Amniotic epithelial cell (primary cell): ENCODE measurements around the gene RAB43.
A peak's percentile ranks its signal among the peaks of the same experiment; 100 is the strongest.
"Not testable (repeated sequence)": the region's sequence is repeated elsewhere in the genome, so short reads cannot be mapped to it uniquely, and the experiment has no call there.

Experiments used
- DNase-seq: peaks from one replicate; pipeline ENCODE4 v3.0.0-alpha.2; 2010; ENCODE audit warnings: low read depth

Gene RAB43

GRCh38 chr3:129087904-129088303 lies 33.7 kb downstream of the RAB43 start:
- DNase-seq, result not testable (repeated sequence)

- no peak for DNase-seq
Observed at GRCh38 chr3:129087138-129087702, 34.4 kb downstream of the RAB43 start.

- no peak for DNase-seq
Observed at GRCh38 chr3:129085818-129086217, 35.8 kb downstream of the RAB43 start.

- DNase-seq, result no peak
Observed at GRCh38 chr3:129085165-129085715, 36.4 kb downstream of the RAB43 start.

GRCh38 chr3:129084501-129084900 lies 37.1 kb downstream of the RAB43 start:
- DNase-seq, result no peak

- no peak for DNase-seq
Observed at GRCh38 chr3:129082026-129082425, 39.6 kb downstream of the RAB43 start.

- DNase-seq, result no peak
Observed at GRCh38 chr3:129081503-129081902, 40.1 kb downstream of the RAB43 start.

GRCh38 chr3:129078510-129078909 lies 43.1 kb downstream of the RAB43 start:
- DNase-seq, result peak; percentile 24

GRCh38 chr3:129077222-129077621 lies 44.4 kb downstream of the RAB43 start:
- no peak for DNase-seq

- no peak for DNase-seq
Observed at GRCh38 chr3:129070086-129070885, 51.3 kb downstream of the RAB43 start.

- DNase-seq, result not testable (repeated sequence)
Observed at GRCh38 chr3:129069313-129070085, 52.1 kb downstream of the RAB43 start.

- DNase-seq, result peak; percentile 14
Observed at GRCh38 chr3:129068291-129068886, 53.2 kb downstream of the RAB43 start.

GRCh38 chr3:129067719-129068118 lies 53.9 kb downstream of the RAB43 start:
- not testable (repeated sequence) for DNase-seq

- DNase-seq, result no peak
Observed at GRCh38 chr3:129065720-129066073, 55.9 kb downstream of the RAB43 start.

- DNase-seq, result no peak
Observed at GRCh38 chr3:129065016-129065719, 56.4 kb downstream of the RAB43 start.

GRCh38 chr3:129063841-129064482 lies 57.6 kb downstream of the RAB43 start:
- no peak for DNase-seq

- DNase-seq, result no peak
Observed at GRCh38 chr3:129063091-129063640, 58.4 kb downstream of the RAB43 start.

- no peak for DNase-seq
Observed at GRCh38 chr3:129061888-129062834, 59.4 kb downstream of the RAB43 start.

GRCh38 chr3:129061023-129061887 lies 60.3 kb downstream of the RAB43 start:
- DNase-seq, result no peak
